IPS-11a (cell line): ENCODE measurements around the gene AASDH.
"Not testable (repeated sequence)": the region's sequence is repeated elsewhere in the genome, so short reads cannot be mapped to it uniquely, and the experiment has no call there.

Experiments
- H3K4me3 ChIP-seq: one replicate; pipeline ENCODE4 v1.5.1; 2013; ENCODE audit warnings: low read depth, low read length, control low read depth

Gene AASDH

GRCh38 chr4:56391270-56391669, 4.0 kb upstream of the AASDH start:
- no peak overlapping the region for H3K4me3 ChIP-seq

GRCh38 chr4:56389558-56389957, 2.3 kb upstream of the AASDH start:
- no peak overlapping the region for H3K4me3 ChIP-seq

GRCh38 chr4:56388306-56388705, 1.0 kb upstream of the AASDH start:
- peak overlapping the region; percentile 92 for H3K4me3 ChIP-seq

- no peak overlapping the region for H3K4me3 ChIP-seq
These were observed 1.2 kb downstream of the AASDH start for GRCh38 chr4:56386091-56386490.

GRCh38 chr4:56375458-56375857, 11.8 kb downstream of the AASDH start:
- no peak overlapping the region for H3K4me3 ChIP-seq

GRCh38 chr4:56374956-56375355, 12.3 kb downstream of the AASDH start:
- no peak overlapping the region for H3K4me3 ChIP-seq

GRCh38 chr4:56372774-56373173, 14.5 kb downstream of the AASDH start:
- H3K4me3 ChIP-seq, result no peak overlapping the region

GRCh38 chr4:56371426-56372220, 15.7 kb downstream of the AASDH start:
- no peak overlapping the region for H3K4me3 ChIP-seq

- no peak overlapping the region for H3K4me3 ChIP-seq
These were observed 16.9 kb downstream of the AASDH start for GRCh38 chr4:56370377-56370776.

- not testable (repeated sequence) for H3K4me3 ChIP-seq
These were observed 24.3 kb downstream of the AASDH start for GRCh38 chr4:56362981-56363380.

- no peak overlapping the region for H3K4me3 ChIP-seq
These were observed 27.2 kb downstream of the AASDH start for GRCh38 chr4:56360071-56360470.

- no peak overlapping the region for H3K4me3 ChIP-seq
These were observed 30.6 kb downstream of the AASDH start for GRCh38 chr4:56356650-56357049.

- no peak overlapping the region for H3K4me3 ChIP-seq
These were observed 38.7 kb downstream of the AASDH start for GRCh38 chr4:56348576-56348975.

GRCh38 chr4:56345458-56345857, 41.8 kb downstream of the AASDH start:
- no peak overlapping the region for H3K4me3 ChIP-seq

GRCh38 chr4:56342746-56343145, 44.5 kb downstream of the AASDH start:
- no peak overlapping the region for H3K4me3 ChIP-seq

- no peak overlapping the region for H3K4me3 ChIP-seq
These were observed 56.6 kb downstream of the AASDH start for GRCh38 chr4:56330691-56331090.

- H3K4me3 ChIP-seq, result no peak overlapping the region
These were observed 60.9 kb downstream of the AASDH start for GRCh38 chr4:56326363-56326762.

- H3K4me3 ChIP-seq, result no peak overlapping the region
These were observed 63.2 kb downstream of the AASDH start for GRCh38 chr4:56324011-56324610.

- H3K4me3 ChIP-seq, result no peak overlapping the region
These were observed 64.0 kb downstream of the AASDH start for GRCh38 chr4:56323327-56323726.

- no peak overlapping the region for H3K4me3 ChIP-seq
These were observed 66.0 kb downstream of the AASDH start for GRCh38 chr4:56321251-56321650.

GRCh38 chr4:56320293-56320692, 67.0 kb downstream of the AASDH start:
- no peak overlapping the region for H3K4me3 ChIP-seq

- no peak overlapping the region for H3K4me3 ChIP-seq
These were observed 68.7 kb downstream of the AASDH start for GRCh38 chr4:56318555-56318954.

GRCh38 chr4:56317749-56318148, 69.5 kb downstream of the AASDH start:
- no peak overlapping the region for H3K4me3 ChIP-seq
